Neuron (in vitro differentiated cells): Measurements from ENCODE around the gene CNNM1.

ENCODE experiments used
- H2AFZ ChIP-seq: one replicate; pipeline ENCODE4 v1.6.1; 2013; ENCODE audit warnings: low read depth, mild to moderate bottlenecking, inconsistent platforms, low read length, moderate library complexity
- H3K27me3 ChIP-seq: one replicate; pipeline ENCODE4 v1.6.1; 2013; ENCODE audit warnings: low read length; ENCODE audit not compliant: insufficient read depth
- H3K36me3 ChIP-seq: one replicate; pipeline ENCODE4 v1.6.1; 2013; ENCODE audit warnings: low read length; ENCODE audit not compliant: insufficient read depth
- H3K4me1 ChIP-seq: one replicate; pipeline ENCODE4 v1.6.1; 2013; ENCODE audit warnings: low read length; ENCODE audit not compliant: insufficient read depth
- H3K4me3 ChIP-seq: 2 replicates; pipeline ENCODE4 v1.5.1; 2013; ENCODE audit warnings: mild to moderate bottlenecking, low read length, moderate library complexity
- H3K9me3 ChIP-seq: one replicate; pipeline ENCODE4 v1.6.1; 2013; ENCODE audit warnings: low read length

CNNM1 gene

DNA sequence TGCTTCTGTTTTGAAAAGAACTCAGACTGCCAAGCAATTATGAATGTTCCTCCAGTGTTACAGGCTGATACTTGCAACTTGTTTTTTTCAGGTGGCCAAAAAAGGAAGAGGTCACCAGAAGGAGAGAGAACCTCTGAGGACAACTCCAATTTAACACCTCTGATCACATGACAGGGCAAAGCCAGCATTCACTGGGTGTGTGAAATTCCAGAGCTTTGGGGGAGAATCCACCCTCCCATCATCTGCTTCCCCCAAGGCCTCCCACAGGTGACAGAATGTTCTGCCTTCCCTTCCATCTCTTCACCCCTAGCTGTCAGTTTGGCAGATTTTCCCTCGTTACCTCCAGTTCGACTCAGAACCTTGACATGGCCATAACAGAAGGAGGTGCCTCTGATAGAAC is 62.2 kb downstream of the CNNM1 start:
- Histone ChIP-seq H2AFZ (no peak overlapping the region), H3K9me3 (no peaks in the 10 kb centered on the region), H3K4me1 (no peaks in the 10 kb centered on the region), H3K4me3 (no peak overlapping the region), H3K36me3 (peaks cover 5% of the 10 kb centered on the region), H3K27me3 (peaks cover 15% of the 10 kb centered on the region)

DNA sequence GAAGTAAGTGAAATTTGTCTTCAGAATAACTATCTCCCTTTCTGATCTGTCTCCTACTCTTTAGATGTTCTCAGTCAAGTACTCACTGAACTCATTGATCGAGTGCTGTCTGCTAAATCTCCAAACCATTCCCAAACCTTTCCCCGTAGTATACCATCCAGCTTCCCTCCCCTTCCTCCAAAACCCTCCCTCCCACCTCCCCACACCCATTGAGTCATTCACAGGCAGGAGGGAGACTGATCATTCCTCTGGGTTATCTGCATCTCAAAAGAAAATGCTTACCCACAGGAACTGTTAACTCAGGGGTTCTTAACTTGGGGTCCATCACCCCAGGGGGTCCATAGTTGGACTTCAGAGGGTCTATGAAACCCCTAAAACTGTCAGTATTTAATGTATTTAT is 63.9 kb downstream of the CNNM1 start:
- Histone ChIP-seq H3K4me1 (no peaks in the 10 kb centered on the region), H3K9me3 (no peaks in the 10 kb centered on the region), H2AFZ (no peak overlapping the region), H3K4me3 (no peak overlapping the region), H3K27me3 (peaks cover 3% of the 10 kb centered on the region), H3K36me3 (peaks cover 16% of the 10 kb centered on the region)

DNA sequence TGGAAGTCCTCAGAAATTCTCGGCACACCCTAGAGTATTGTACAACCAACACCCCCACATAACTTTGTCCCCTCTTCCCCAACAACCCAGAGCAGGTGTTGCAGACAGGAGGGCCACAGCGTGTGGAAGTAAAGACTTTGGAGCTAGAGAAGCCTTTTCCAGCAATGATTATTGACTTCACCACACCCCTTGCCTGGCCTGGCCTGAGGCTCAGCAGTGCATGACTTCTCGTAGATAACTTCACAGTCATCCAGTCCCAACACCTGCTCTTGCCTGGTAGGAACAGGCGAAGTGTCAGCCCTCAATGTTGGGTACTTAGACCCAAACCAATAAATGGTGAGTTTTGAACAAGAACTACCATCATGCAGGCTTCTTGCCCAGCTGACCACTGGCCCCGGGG is 64.5 kb downstream of the CNNM1 start:
- Histone ChIP-seq H3K36me3 (peaks cover 18% of the 10 kb centered on the region), H3K27me3 (no peaks in the 10 kb centered on the region), H3K9me3 (no peaks in the 10 kb centered on the region), H3K4me1 (no peaks in the 10 kb centered on the region), H3K4me3 (no peak overlapping the region), H2AFZ (no peak overlapping the region)

DNA sequence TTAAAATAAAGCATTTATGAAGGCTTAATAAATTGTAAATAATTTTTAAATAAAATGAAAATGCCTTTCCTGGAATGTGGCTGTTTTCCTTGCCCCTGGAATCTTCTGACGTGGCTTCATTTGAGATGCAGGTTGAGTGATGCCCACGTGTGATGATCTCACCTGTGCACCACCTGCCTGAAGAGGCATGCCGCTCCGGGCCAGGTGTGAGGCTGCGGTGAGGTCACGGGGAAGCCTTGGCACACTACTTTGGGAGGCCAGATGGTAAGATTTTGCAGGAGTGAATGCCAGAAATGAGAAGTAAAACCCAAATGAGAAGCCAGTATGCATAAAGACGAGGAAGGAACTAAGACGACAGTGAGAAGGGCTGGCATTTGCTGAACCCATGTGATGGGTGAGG is 65.1 kb downstream of the CNNM1 start:
- no peaks in the 10 kb centered on the region for H3K9me3 ChIP-seq
- no peaks in the 10 kb centered on the region for H3K4me1 ChIP-seq
- no peak overlapping the region for H2AFZ ChIP-seq
- H3K4me3 ChIP-seq: no peak overlapping the region
- peaks cover 24% of the 10 kb centered on the region for H3K36me3 ChIP-seq
- H3K27me3 ChIP-seq: no peaks in the 10 kb centered on the region

DNA sequence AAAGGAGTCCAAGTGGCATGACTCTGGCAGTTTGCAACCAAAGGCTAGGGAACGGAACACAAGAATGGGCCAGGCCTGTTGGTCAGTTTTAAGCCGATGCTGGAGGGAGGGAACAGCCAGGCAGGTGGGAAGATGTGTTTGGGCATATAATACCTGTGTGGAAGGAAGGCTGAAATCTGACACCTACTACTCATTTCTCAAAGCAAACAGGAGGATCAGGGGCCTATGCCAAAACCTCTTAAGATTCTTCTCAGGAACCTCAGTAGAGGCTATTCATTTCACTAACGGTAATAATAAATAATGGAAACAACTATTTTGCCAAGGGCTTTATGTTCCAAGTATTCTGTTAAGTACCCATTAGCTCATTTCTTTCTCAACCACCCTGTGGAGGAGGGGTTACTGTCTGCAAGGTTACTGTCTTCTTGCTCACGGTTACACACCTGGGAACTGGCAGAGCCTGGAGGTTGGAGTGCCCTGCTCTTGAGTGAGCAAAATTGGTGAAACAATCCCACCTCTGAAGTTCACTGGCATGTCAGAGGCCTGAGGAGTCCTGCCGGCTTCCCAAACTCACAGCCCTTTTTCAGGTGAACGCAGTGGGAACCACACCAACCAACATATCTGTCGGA is 65.7 kb downstream of the CNNM1 start:
- Histone ChIP-seq H2AFZ (no peak overlapping the region), H3K9me3 (no peaks in the 10 kb centered on the region), H3K27me3 (no peaks in the 10 kb centered on the region), H3K4me1 (no peaks in the 10 kb centered on the region), H3K4me3 (no peak overlapping the region), H3K36me3 (peaks cover 30% of the 10 kb centered on the region)

DNA sequence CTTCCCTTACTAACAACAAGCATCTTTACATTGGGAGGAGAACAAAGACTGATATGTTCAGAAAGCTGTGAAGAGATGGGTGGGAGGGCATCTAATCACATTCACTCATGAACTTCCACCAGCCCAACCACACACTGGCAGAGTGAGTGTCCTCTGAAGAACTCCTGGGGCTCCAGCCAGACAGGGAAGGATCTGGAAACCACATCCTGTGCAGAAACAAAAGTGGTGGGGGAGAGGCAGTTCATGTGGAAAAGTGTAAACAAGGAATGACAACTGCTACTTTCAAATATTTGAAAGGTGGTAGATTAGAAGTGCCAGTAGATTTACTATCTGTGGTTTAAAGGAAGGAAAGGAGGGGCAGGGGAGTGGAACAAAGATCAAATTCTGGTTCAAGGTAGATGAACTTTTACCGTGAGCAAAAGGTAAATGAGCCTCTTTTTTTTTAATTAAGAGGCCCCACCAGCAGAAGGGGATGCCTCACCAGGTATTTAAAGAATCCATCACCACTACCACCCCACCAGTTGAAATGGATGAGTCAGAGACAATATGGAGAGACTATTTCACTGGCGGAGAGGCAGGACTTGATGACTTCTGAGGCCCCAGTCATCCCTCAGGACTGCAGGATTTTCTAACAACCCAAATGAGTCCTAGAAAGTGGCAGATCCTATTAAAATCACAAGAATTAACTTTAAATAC is 66.7 kb downstream of the CNNM1 start:
- H3K36me3 ChIP-seq: peaks cover 31% of the 10 kb centered on the region
- H3K4me1 ChIP-seq: no peaks in the 10 kb centered on the region
- no peak overlapping the region for H3K4me3 ChIP-seq
- no peaks in the 10 kb centered on the region for H3K9me3 ChIP-seq
- no peak overlapping the region for H2AFZ ChIP-seq
- no peaks in the 10 kb centered on the region for H3K27me3 ChIP-seq

DNA sequence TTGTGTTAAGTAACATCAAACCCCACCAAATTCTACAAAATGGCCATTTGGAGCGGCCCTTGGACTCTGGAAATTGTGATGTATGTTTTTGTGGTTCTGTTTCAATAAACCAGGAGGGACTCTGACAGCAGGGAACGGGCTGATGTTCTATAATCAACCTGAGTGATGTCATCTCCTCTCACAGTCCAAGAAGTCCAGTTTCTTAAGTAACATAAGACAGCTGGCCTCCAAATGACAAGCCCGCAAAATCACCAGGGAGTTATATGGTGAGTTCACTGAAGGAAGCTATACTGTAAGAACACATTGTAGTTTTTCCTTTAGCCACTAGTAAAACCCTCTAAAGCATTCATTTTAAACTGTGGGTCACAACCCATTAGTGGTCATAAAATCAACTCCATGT is 67.3 kb downstream of the CNNM1 start:
- Histone ChIP-seq H3K27me3 (no peaks in the 10 kb centered on the region), H3K9me3 (no peaks in the 10 kb centered on the region), H3K4me1 (no peaks in the 10 kb centered on the region), H3K4me3 (no peak overlapping the region), H2AFZ (no peak overlapping the region), H3K36me3 (peaks cover 35% of the 10 kb centered on the region)

DNA sequence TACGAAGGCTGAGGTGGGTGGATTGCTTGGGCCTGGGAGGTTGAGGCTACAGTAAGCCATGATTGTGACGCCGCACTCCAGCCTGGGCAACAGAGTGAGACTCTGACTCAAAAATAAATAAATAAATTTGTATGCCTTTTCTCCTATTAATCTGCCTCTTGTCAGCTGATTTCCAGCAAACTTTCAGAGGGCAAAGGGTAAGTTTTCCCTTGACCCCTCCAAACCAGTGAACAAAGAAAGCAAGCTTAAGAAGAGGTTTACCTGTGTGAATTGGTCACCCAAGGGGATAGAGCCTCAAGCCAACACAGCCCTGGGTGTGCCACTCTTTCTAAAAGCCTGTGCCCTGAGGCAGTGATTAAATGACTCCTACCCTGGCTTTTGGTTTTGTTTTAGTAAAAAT is 70.5 kb downstream of the CNNM1 start:
- Histone ChIP-seq H2AFZ (no peak overlapping the region), H3K27me3 (no peaks in the 10 kb centered on the region), H3K9me3 (no peaks in the 10 kb centered on the region), H3K4me1 (no peaks in the 10 kb centered on the region), H3K4me3 (no peak overlapping the region), H3K36me3 (peaks cover 52% of the 10 kb centered on the region)

DNA sequence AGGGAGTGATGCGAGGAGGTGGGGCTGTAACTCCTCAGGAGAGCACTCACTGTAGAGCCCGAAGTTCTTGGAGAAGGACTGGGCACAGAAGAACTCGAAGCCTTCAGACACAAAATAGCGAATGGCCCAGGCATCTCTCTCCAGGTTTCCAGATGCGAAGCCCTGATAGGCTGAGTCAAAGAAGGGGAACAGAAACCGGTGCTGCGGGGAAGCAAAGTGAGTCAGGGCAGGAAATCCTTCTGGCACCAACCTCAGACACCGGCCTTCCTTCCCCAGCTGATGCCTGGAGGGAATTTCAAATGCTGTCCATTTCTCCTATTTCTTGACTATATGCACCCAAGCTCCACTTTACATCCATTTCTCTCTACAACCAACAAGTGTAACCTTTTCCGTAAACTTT is 74.5 kb downstream of the CNNM1 start:
- no peak overlapping the region for H2AFZ ChIP-seq
- H3K4me3 ChIP-seq: no peak overlapping the region
- H3K27me3 ChIP-seq: no peaks in the 10 kb centered on the region
- H3K36me3 ChIP-seq: peaks cover 59% of the 10 kb centered on the region
- peaks cover 3% of the 10 kb centered on the region for H3K9me3 ChIP-seq
- H3K4me1 ChIP-seq: no peaks in the 10 kb centered on the region

DNA sequence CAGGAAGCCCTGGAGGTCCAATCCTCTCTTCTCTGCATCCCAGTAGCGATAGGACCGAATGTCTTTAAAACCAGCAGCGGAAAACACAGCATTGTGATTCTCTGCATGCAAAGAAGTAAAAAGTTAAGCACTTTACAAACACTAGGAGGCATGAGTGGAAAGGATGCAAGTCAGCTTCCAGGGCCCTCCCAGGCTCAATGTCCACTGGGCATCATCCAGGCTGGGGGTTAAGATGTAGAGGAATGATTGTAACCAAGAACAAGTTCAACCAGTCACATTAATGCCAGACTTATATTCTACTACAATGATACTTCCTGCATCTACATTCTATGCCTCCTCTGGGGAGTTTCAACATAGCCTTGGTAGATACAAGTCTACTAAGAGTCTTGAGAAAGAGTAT is 77.0 kb downstream of the CNNM1 start:
- H2AFZ ChIP-seq: no peak overlapping the region
- H3K9me3 ChIP-seq: peaks cover 3% of the 10 kb centered on the region
- H3K27me3 ChIP-seq: no peaks in the 10 kb centered on the region
- peaks cover 55% of the 10 kb centered on the region for H3K36me3 ChIP-seq
- no peak overlapping the region for H3K4me3 ChIP-seq
- no peaks in the 10 kb centered on the region for H3K4me1 ChIP-seq

DNA sequence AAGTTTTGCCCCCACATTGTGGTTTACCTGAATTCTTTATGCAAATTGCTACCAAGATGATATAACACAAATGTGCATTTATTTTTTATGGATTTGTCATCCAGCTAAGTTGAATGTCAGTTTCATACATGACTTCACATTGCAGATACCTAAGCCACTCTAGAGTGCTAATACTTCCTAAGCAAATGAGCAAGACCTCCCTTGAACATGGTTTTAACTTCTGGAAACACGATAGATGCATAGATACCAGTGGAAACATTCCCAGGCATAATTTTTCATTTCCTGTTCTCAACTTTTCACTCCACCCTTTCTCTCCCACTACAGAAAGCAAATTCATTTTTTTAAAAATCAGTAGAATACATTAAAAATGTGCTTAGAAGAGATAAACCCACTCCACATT is 81.0 kb downstream of the CNNM1 start:
- no peak overlapping the region for H3K4me3 ChIP-seq
- H3K9me3 ChIP-seq: peaks cover 3% of the 10 kb centered on the region
- H3K4me1 ChIP-seq: no peaks in the 10 kb centered on the region
- peaks cover 30% of the 10 kb centered on the region for H3K36me3 ChIP-seq
- no peaks in the 10 kb centered on the region for H3K27me3 ChIP-seq
- H2AFZ ChIP-seq: no peak overlapping the region

DNA sequence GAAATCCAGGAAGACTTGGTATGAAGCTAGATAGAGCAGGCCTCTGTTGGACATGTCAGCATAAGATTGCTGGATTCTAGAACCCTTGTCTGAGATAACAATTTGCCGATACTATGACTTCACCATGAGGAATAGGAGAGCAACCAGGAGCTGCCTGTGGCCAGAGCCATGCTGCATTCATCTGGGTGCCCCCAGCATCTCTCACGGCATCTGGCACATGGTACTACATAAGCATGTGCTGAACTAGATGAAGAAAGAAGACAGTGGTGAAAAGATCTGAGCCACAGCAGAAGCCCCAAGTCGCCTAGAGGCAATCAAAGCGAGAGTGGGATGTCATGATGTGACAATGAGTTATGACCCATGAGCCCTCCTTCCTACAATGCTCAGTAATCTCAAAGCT is 81.7 kb downstream of the CNNM1 start:
- no peaks in the 10 kb centered on the region for H3K27me3 ChIP-seq
- peaks cover 23% of the 10 kb centered on the region for H3K36me3 ChIP-seq
- H3K4me3 ChIP-seq: no peak overlapping the region
- H2AFZ ChIP-seq: no peak overlapping the region
- H3K4me1 ChIP-seq: no peaks in the 10 kb centered on the region
- H3K9me3 ChIP-seq: no peaks in the 10 kb centered on the region

DNA sequence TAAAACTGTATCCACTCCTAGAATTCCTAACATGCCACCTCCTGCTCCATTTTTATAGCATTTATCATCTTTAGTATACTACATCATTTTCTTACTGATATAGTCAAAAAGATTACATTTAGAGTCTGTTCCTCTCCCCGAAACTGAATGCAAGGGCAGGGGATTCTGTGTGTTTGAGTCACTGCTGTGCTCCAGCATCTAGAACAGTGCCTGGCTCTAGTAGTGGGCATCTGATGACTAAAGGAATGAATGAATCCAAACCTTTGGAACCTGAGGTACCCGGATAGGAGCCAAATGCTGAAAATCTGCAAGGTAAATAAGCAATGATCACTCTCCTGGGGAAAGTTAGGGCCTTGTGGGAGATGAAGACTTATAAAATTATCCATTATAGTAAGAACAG is 82.4 kb downstream of the CNNM1 start:
- no peaks in the 10 kb centered on the region for H3K27me3 ChIP-seq
- no peaks in the 10 kb centered on the region for H3K9me3 ChIP-seq
- no peak overlapping the region for H2AFZ ChIP-seq
- no peaks in the 10 kb centered on the region for H3K4me1 ChIP-seq
- peaks cover 17% of the 10 kb centered on the region for H3K36me3 ChIP-seq
- H3K4me3 ChIP-seq: no peak overlapping the region

DNA sequence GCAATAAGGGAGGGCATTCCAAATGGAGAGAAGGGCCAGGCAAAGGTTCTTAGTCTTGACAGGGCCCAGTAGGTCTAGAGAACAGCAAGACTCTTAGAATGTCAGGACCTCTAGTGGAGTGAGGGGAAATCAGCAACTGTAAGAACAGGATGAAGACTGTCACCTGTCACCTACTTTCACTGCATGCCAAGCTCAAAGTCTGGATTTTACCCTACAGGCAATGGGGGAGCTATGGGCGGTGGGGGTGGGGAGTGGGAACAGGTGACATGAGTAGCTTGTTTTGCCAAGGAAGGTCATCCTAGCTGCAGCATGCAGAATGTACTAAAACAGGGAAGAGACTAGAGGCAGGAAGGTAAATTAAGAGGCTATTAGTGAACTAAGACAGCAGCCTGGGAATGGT is 82.9 kb downstream of the CNNM1 start:
- Histone ChIP-seq H3K27me3 (no peaks in the 10 kb centered on the region), H2AFZ (no peak overlapping the region), H3K9me3 (no peaks in the 10 kb centered on the region), H3K4me1 (no peaks in the 10 kb centered on the region), H3K36me3 (peaks cover 11% of the 10 kb centered on the region), H3K4me3 (no peak overlapping the region)
